Left hindlimb (tissue), 1 donor: Measurements from ENCODE around the gene MAP3K7CL.

ENCODE experiments used
- DNase-seq: peaks from one replicate; pipeline ENCODE4 v3.0.0-alpha.2; 2018

MAP3K7CL gene

DNA sequence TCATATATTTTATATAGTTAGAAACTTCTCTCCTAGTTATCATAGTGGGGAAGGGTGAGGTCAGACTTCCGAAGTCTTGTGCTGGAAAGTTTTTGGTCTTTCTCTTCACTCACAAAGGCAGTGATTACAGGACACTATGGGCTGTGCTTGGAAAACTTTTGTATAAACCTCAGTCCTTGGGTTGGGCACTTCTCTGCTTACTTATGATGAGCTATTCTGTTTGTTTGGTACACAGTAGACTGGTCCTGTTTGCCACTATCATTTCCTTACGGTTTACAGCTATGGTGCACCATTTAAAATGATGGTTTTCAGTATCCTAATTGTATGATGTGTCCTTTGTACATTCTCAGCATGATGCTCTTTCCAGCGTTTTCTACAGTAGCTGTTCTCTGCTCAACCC is 75.5 kb downstream of the MAP3K7CL start:
- DNase-seq, result no peak

DNA sequence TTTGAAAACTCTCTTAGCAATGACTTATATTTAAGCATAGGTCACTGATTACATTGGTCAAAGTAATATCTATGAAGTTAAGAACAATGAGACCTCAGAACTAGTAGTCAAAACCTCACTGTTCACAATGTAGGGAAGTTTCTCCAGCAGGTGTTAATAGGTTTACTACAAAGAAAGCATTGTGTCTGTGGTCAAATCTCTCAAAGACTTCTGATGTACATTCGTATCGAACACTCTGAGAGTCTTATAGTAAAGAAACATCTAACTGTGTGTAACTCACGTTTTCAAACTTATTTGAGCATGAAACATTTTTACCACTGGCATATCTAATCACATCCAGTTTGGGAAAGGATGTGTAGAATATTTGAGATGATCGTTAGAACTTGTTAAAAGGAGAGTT is 76.0 kb downstream of the MAP3K7CL start:
- no peak for DNase-seq

DNA sequence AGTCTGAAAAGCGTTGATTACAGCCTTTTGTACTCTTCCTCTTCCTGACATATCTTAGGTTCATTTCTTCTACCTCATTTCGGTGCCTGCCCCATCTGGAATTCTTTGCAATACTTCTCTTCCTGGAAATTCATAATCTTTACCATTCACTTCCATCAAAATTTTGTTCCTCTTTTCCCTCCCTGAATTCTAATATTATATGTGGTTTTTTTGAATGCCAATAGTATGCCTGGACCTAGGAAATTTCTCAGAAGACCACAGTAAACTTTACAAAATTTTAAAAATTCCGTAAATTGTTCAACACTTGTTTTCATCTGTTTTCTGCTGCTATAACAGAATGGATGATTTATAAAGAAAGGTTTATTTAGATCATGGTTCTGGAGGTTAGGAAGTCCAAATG is 76.8 kb downstream of the MAP3K7CL start:
- DNase-seq, result no peak

DNA sequence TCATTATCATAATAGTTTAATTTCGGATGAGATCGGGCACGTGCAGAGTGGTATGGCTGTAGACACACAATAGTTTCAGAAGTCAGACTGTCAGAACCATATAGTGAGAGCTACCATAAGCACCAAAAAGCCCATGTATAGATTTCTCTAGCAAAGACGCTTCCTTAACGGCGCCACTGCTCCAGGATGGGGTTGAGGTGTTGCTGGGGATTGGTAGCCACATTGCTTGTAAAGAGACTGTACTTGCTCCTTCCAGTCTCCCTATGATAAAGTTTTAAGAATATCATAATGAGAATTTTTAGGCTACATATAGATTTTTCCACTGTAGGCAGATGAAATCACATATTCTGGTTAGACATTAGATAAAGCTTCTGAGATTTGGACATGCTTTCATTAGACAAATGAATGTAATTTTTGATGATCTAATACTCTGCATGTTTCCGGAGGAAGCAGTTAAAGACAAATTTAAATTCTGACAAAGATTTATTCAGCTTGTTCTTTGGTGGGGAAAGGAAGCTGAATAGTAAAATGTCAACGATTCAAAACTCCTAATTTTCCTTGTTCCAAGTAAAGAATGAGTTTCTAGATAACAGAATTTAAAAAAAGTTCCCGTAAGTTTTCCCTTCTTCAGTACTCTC is 77.7 kb downstream of the MAP3K7CL start:
- no peak for DNase-seq

- no peak for DNase-seq
These were observed 78.2 kb downstream of the MAP3K7CL start for GRCh38 chr21:29208682-29209059.

- no peak for DNase-seq
These were observed 79.3 kb downstream of the MAP3K7CL start for GRCh38 chr21:29209696-29210095.

- DNase-seq, result no peak
These were observed 80.8 kb downstream of the MAP3K7CL start for GRCh38 chr21:29211205-29211604.

DNA sequence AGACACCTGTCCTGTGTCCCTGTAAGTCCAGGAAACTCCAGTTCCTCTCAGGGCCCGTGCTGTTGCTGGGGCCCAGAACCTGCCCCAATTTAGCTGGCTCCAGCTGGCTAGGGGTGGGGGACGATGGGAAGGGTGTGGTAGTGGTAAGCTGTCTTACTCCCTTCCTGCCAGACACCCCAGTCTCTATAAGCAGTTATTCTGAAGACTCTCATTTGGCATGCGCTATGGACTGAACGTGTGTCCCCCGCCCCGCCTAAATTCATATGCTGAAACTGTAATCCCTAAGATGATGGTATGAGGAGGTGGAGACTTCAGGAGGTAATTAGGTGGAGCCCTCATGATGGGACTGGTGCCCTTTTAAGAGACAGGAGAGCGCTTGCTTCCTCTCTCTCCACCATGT is 82.0 kb downstream of the MAP3K7CL start:
- no peak for DNase-seq

GRCh38 chr21:29213513-29214385 is 83.3 kb downstream of the MAP3K7CL start:
- no peak for DNase-seq

- DNase-seq, result no peak
These were observed 85.3 kb downstream of the MAP3K7CL start for GRCh38 chr21:29215709-29216108.

DNA sequence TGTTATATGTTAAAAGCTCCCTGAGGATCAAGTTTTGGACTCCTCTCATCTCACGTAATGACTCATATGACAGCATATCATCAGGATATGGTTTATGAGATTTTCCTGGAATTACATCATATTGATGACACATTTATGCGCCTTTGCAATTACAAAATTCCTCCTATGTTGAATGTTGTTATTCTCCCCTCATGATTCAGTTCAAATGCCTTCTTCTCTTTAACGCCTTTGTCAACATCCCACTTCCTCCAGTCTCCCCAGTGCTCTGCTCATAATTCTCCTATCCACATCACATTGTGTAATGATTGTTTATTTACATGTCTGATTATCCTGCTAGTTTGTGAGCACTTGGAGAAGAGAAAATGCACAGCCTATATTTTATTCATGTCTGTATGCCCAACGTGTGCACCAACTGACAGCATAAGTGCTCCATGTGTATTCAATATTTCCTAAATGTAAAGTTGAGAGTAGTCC is 87.4 kb downstream of the MAP3K7CL start:
- no peak for DNase-seq

DNA sequence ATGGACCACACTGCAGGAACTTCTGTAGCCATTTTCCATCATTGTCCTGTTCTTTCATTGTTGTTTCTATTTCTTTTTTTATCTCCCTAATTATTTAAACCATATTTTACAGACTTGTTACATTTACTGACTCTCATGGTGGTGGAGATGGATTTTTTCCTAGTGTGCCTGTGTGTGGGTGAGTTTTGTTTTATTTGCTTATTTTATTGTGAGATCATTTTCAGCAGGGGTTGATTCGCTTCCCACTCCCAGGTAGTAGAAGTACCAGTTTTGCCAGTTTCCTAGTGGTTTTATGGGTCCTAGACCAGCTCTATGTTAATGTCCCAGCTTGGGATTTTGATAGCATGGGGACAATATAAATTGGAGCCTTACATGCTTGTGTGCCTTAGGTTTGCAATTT is 88.3 kb downstream of the MAP3K7CL start:
- DNase-seq, result no peak

GRCh38 chr21:29219165-29219770 is 88.8 kb downstream of the MAP3K7CL start:
- DNase-seq, result no peak

DNA sequence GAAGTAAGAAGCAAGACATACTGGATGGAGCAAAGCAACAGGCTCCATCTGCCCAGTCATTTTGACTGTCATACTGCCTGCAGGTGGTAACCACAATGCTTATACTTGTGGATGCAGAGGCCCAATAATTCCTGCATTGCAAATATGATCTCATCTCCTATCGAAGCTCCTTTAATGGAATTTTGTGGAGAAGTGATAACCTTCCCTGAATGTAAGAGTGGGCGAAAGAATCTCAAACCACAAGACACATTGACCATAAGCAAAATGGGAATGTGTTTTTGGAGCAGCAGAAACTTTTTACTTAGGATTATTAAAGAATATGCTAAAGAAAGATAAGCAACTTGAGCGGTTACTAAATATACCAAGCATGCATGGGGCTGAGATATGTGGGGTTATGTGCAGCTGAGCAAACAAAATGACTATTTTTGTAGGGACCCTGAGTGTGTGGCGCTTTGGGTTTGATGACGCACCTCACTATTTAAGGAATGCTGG is 90.9 kb downstream of the MAP3K7CL start:
- no peak for DNase-seq

DNA sequence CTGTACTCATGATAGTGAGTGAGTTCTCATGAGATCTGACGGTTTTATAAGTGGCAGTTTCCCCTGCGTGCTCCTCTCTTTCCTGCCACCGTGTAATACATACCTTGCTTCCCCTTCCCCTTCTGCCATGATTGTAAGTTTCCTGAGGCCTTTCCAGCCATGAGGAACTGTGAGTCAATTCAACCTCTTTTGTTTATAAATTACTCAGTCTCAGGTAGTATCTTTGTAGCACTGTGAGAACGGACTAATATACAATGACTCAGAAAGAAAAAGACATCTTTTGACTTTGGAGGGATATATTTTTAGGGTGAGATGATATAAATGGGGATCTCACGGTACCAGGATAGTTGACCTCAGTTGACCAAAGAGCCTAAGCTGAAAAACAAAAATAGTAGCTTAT is 93.6 kb downstream of the MAP3K7CL start:
- DNase-seq, result no peak
